ENCODE results near the gene RANBP17. TPM values are rescaled to one million over a fixed set of nuclear protein-coding genes. Genes with fewer than 3 reads are reported as not detected.

RANBP17 gene
- total and polyA plus RNA-seq, 5 experiments from 2014 or later, result 0.09 to 0.83 (median 0.24) TPM; not detected in 2

DNA sequence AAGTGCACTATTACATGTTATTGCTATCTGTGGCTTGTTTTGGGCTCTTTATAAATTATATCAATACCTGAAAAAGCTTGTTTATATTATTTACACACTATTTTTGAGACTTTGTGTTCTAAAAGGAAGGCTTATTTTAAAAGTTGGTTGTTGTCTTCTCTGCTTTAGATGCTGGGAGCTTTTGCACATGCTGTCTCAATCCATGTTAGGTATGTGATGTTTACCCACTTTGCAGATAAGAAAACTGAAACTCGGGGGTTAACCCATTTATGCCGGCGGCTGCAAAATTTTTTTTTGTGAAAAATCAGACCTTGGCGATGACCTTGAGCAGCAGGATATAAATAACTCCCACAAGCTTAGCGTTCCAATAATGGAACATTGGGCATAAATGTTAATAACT lies 212.9 kb downstream of the RANBP17 start:
- Mint-ChIP-seq H3K27ac (no peak overlapping the region), H3K27me3 (peaks cover 0 to 6% (median 3%) of the 10 kb centered on the region in 5 donors), H3K9me3 (peaks cover 0 to 28% (median 4%) of the 10 kb centered on the region in 9 donors), H3K36me3 (peaks cover 0 to 2% (median 0%) of the 10 kb centered on the region in 3 donors), H3K4me1 (no peaks in the 10 kb centered on the region), H3K4me3 (no peak overlapping the region)
- POLR2A ChIA-PET, result no interaction called here
- DNase-seq (no peak), ATAC-seq (no peak)

DNA sequence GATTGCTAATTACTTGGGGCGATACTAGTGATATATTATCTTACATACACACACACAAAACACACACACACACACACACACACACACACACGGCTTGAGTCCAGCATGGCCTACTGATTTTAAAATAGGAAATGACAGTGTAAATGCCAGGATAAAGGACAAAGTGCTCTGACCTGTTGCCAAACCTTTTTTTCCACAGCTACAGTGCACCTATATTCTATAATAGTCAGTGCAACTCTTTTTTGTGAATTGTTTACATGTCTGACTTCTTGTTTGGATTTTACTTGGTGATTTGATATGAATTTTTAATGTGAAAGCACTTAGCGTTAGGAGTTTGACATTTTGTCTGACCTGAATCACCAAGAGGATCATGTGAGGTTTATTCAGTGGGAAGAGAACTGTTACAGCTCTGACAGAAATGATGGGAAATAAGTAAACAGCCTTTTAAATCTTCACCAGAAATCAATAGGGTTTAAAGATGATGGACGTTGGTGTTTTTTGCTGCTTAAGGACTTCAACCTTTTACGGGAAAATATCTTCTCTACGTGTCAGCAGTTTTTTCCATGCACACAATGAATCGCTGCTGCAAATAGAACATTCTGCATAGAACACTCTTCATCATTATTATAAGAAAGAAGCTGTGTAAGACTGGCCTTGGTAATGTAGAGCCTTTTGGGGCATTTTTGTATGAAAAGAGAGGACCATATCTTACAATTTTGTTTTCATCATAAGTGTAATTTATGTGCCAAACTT lies 218.5 kb downstream of the RANBP17 start:
- no peak for ATAC-seq
- Mint-ChIP-seq H3K36me3 (no peaks in the 10 kb centered on the region), H3K27me3 (no peaks in the 10 kb centered on the region), H3K4me1 (no peaks in the 10 kb centered on the region), H3K27ac (no peak overlapping the region), H3K4me3 (no peak overlapping the region), H3K9me3 (peaks cover 0 to 15% (median 4%) of the 10 kb centered on the region in 9 donors)
- POLR2A ChIA-PET, result no interaction called here
- DNase-seq, result no peak

DNA sequence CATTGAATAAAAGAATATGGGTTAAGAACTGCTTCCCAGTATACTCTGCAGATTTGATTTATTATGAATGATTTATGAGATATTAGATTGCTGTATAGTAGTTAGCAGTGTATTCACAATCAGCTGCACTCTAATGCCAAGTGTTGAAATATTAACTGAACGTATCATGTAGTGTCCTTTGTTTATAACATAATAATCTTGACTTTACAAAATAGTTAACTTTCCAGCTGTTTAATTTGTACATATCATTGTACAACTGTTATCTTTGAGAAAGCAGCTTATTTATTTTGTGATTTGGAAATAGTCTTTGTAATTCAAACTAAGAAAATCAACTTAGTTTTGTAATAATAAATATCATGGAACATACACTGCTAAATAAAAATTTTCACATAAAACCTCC lies 219.5 kb downstream of the RANBP17 start:
- Mint-ChIP-seq H3K4me3 (no peak overlapping the region), H3K27me3 (no peaks in the 10 kb centered on the region), H3K36me3 (no peaks in the 10 kb centered on the region), H3K27ac (no peak overlapping the region), H3K4me1 (no peaks in the 10 kb centered on the region), H3K9me3 (peaks cover 0 to 15% (median 4%) of the 10 kb centered on the region in 9 donors)
- POLR2A ChIA-PET, result no interaction called here
- no peak for DNase-seq
- ATAC-seq, result no peak

DNA sequence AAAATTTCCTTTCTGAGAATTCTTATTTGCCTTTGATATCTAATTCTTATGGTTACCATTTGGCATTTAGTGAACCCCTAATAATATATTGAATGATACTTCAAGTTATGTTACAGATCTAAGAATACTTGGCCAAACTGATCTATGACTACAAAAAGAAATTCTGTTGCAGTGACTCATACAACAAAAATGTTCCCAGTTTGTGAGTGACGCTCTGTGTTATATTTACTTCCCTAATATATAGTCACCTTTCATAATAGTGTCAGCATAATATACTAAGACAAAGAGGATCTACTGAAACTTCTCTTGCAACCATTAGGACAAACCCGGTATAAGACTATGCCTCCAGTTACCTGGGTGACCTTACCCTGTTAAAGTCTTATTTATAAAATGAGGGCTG lies 230.4 kb downstream of the RANBP17 start:
- Mint-ChIP-seq H3K9me3 (peaks cover 0 to 25% (median 6%) of the 10 kb centered on the region in 9 donors), H3K4me3 (no peak overlapping the region), H3K4me1 (no peaks in the 10 kb centered on the region), H3K27me3 (peaks cover 0 to 5% (median 0%) of the 10 kb centered on the region in 5 donors), H3K27ac (no peak overlapping the region), H3K36me3 (peaks cover 0 to 7% (median 0%) of the 10 kb centered on the region in 3 donors)
- POLR2A ChIA-PET, result no interaction called here
- no peak for ATAC-seq
- no peak for DNase-seq

DNA sequence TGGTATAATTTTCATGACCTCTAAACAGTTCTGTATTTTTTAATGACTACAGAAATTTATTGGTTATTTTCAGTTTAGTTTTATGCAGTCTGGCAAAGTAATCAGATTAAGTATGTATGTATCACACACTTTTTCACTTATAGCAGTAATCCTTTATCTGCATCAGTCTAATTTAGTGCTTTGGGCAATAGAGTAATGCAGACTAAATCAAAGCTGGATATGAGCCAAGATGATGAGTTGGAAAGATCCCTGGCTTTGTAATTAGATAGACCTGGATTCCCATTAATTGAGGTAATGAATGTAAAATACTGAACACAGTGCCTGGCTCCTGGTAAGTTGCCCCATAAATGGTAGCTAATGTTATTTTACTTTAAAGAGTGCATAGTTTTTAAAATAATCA lies 231.8 kb downstream of the RANBP17 start:
- no peak for ATAC-seq
- H3K4me1 Mint-ChIP-seq, result no peaks in the 10 kb centered on the region
- peaks cover 0 to 5% (median 0%) of the 10 kb centered on the region in 5 donors for H3K27me3 Mint-ChIP-seq
- POLR2A ChIA-PET, result no interaction called here
- no peak for DNase-seq
- H3K9me3 Mint-ChIP-seq, result peaks cover 0 to 24% (median 6%) of the 10 kb centered on the region in 9 donors
- H3K4me3 Mint-ChIP-seq, result no peak overlapping the region
- peaks cover 0 to 7% (median 0%) of the 10 kb centered on the region in 3 donors for H3K36me3 Mint-ChIP-seq
- no peak overlapping the region for H3K27ac Mint-ChIP-seq

DNA sequence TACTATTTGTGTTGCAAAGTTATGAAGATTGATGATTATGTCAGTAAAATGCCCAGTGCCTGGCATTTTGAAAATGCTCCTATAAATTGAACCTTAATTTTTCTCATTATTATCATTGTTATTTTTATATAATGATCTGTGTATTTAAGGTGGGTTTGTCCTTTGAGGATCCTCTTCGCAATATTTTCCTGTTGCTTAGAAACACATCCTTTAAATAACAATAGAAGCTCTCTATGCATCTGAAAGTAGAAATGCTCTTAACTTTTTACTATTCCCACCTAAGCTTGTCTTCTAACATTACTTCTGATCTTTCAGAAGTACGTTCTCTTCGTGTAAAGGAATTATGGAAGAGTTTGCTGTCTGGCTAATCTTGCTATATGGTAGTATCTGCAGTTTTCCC lies 232.5 kb downstream of the RANBP17 start:
- DNase-seq, result no peak
- Mint-ChIP-seq H3K4me3 (no peak overlapping the region), H3K4me1 (no peaks in the 10 kb centered on the region), H3K27ac (no peak overlapping the region), H3K36me3 (peaks cover 0 to 7% (median 0%) of the 10 kb centered on the region in 3 donors), H3K27me3 (peaks cover 0 to 5% (median 0%) of the 10 kb centered on the region in 5 donors), H3K9me3 (peaks cover 0 to 30% (median 10%) of the 10 kb centered on the region in 9 donors)
- no peak for ATAC-seq
- POLR2A ChIA-PET, result no interaction called here

DNA sequence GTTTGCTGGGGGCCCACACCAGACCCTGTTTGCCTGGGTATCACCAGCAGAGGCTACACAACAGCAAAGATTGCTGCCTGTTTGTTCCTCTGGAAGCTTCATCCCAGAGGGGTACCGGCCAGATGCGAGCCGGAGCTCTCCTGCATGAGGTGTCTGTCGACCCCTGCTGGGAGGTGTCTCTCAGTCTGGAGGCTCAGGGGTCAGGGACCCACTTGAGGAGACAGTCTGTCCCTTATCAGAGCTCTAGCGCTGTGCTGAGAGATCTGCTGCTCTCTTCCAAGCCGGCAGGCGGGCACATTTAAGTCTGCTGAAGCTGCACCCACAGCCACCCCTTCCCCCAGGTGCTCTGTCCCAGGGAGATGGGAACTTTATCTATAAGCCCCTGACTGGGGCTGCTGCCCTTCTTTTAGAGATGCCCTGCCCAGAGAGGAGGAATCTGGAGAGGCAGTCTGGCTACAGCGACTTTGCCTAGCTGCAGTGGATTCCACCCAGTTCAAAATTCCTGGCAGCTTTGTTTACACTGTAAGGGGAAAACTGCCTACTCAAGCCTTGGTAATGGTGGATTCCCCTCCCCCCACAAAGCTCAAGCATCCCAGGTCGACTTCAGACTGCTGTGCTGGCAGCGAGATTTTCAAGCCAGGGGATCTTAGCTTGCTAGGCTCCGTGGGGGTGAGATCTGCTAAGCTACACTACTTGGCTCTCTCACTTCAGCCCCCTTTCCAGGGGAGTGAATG lies 241.2 kb downstream of the RANBP17 start:
- H3K36me3 Mint-ChIP-seq, result no peaks in the 10 kb centered on the region
- peaks cover 0 to 26% (median 6%) of the 10 kb centered on the region in 9 donors for H3K9me3 Mint-ChIP-seq
- no peak overlapping the region for H3K4me3 Mint-ChIP-seq
- no peak overlapping the region for H3K27ac Mint-ChIP-seq
- no peak for ATAC-seq
- POLR2A ChIA-PET, result no interaction called here
- no peaks in the 10 kb centered on the region for H3K4me1 Mint-ChIP-seq
- peaks cover 0 to 17% (median 2%) of the 10 kb centered on the region in 5 donors for H3K27me3 Mint-ChIP-seq
- no peak for DNase-seq

DNA sequence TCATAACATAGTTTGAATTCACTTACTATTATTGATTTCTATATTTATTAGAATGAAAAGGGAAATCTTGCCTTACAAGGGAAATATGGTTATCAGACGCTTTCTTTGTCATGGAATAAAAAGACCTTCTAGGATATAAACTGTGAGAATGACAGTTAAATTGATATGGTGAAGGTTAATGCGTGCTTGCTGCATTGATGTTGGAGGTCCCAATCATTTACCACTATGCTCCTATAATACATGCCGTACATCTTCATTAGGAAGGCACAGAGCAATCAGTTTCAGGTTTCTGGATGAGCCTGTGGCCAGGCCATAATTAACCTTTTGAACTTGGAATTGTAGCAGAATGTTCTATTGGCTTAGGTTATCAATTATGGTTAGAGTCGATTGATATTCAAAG lies 245.9 kb downstream of the RANBP17 start:
- no peak for ATAC-seq
- POLR2A ChIA-PET, result no interaction called here
- Mint-ChIP-seq H3K27me3 (peaks cover 0 to 2% (median 0%) of the 10 kb centered on the region in 5 donors), H3K9me3 (peaks cover 0 to 7% (median 0%) of the 10 kb centered on the region in 9 donors), H3K36me3 (no peaks in the 10 kb centered on the region), H3K4me1 (no peaks in the 10 kb centered on the region), H3K4me3 (no peak overlapping the region), H3K27ac (no peak overlapping the region)
- DNase-seq, result no peak

DNA sequence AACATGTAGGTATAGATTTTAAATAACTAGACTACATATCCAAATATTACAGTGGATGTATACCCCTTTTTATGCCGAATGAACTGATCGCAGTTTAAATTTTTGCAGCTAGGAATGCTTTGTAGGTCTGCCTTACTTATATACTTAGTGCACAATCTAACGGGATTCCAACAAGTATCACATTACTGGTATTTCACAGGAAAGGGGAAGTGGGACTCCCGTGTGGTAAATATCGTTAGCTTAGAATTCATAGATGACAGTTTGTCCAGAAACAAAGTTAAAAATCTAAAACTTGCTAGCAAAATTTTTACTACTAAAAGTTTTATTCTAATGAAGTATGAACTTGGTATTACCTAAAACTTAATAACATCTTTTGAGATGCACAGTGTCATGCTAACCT lies 253.7 kb downstream of the RANBP17 start:
- POLR2A ChIA-PET, result no interaction called here
- H3K27ac Mint-ChIP-seq, result no peak overlapping the region
- ATAC-seq, result no peak

DNA sequence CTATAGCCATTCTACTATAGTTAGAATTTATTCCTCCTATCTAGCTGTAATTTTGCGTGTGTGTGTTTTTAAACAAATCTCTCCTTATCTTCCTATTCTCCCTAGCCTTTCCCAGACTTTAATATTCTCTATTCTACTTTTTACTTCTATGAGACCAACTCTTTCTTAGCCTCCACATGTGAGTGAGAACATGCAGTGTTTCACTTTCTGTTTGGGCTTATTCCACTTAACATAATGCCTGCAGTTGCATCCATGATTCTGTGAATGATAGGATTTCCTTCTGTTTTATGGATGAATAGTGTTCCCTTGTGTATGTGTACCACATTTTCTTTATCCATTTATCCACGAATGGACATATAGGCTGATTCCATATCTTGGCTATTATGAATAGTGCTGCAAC lies 254.9 kb downstream of the RANBP17 start:
- peaks cover 4 to 29% (median 6%) of the 10 kb centered on the region in 5 donors for H3K27me3 Mint-ChIP-seq
- POLR2A ChIA-PET, result no interaction called here
- H3K4me1 Mint-ChIP-seq, result no peaks in the 10 kb centered on the region
- DNase-seq (no peak), ATAC-seq (no peak)
- H3K9me3 Mint-ChIP-seq, result peaks cover 5 to 26% (median 10%) of the 10 kb centered on the region in 9 donors
- H3K27ac Mint-ChIP-seq, result no peak overlapping the region
- H3K4me3 Mint-ChIP-seq, result no peak overlapping the region
- H3K36me3 Mint-ChIP-seq, result peaks cover 0 to 13% (median 0%) of the 10 kb centered on the region in 3 donors

More for the DNA sequence above, 253.7 kb downstream of the RANBP17 start:
- Mint-ChIP-seq H3K4me1 (no peaks in the 10 kb centered on the region), H3K9me3 (peaks cover 3 to 22% (median 7%) of the 10 kb centered on the region in 9 donors), H3K4me3 (no peak overlapping the region), H3K36me3 (peaks cover 0 to 11% (median 0%) of the 10 kb centered on the region in 3 donors), H3K27me3 (peaks cover under 1 to 21% (median 5%) of the 10 kb centered on the region in 5 donors)
- no peak for DNase-seq

DNA sequence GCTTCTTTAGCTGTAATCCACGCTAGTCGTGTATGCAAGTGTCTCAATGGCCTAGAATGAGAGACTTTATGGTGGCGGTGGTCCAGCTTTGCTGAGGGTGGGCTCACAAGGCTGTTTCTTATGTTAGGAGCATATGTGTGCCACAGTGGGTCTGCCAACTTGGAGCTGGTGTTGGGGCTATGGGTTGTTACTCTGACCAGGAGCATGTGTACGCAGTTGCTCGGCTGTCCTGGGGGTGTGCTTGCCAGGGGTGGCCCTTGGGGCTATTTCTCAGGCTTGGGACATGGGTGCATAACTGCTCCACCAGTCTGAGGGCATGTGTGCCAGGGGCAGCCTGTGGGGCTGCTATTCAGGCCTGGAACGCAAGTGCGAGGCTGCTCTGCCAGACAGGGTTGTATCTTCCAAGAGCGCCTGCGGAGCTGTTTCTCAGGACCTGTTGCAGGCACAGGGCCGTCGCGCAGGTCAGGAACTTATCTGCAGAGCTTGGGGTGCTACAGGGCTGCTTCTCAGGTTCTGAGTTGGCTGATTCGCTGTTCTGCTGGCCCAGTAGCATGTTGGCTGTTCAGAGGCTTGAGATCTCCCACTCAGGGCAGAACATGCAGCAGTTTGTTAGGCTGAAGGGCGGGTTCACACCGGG lies 259.3 kb downstream of the RANBP17 start:
- H3K27me3 Mint-ChIP-seq, result peaks cover 7 to 57% (median 17%) of the 10 kb centered on the region in 5 donors
- no peaks in the 10 kb centered on the region for H3K4me1 Mint-ChIP-seq
- peaks cover 5 to 26% (median 12%) of the 10 kb centered on the region in 9 donors for H3K9me3 Mint-ChIP-seq
- POLR2A ChIA-PET, result no interaction called here
- H3K4me3 Mint-ChIP-seq, result no peak overlapping the region
- DNase-seq (peak in 1 of 10 donors; percentile 0), ATAC-seq (no peak)
- peaks cover 0 to 13% (median 0%) of the 10 kb centered on the region in 3 donors for H3K36me3 Mint-ChIP-seq
- H3K27ac Mint-ChIP-seq, result no peak overlapping the region

DNA sequence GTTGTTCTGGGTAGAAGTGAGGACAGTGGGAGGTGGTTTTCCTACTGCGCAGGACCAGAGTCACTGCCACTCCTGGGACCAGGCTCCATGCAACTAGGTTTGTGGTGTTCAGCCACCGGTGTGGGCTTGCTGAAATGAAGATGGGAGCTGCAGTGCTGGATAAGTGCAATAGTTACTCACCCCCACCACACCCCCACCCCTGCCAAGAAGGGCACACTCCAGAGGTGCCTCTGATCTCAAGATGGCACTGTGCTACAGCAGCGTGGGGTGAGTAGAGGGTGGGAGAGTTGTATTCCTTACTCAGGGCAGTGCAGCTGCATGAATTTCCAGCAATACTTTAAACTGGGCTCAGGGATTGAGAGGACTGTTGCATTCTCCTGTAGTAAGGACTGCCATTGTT lies 259.8 kb downstream of the RANBP17 start:
- no peak for ATAC-seq
- peaks cover 0 to 13% (median 0%) of the 10 kb centered on the region in 3 donors for H3K36me3 Mint-ChIP-seq
- POLR2A ChIA-PET, result no interaction called here
- peaks cover 5 to 26% (median 12%) of the 10 kb centered on the region in 9 donors for H3K9me3 Mint-ChIP-seq
- no peaks in the 10 kb centered on the region for H3K4me1 Mint-ChIP-seq
- no peak for DNase-seq
- H3K27ac Mint-ChIP-seq, result no peak overlapping the region
- H3K27me3 Mint-ChIP-seq, result peaks cover 7 to 57% (median 17%) of the 10 kb centered on the region in 5 donors
- H3K4me3 Mint-ChIP-seq, result no peak overlapping the region

DNA sequence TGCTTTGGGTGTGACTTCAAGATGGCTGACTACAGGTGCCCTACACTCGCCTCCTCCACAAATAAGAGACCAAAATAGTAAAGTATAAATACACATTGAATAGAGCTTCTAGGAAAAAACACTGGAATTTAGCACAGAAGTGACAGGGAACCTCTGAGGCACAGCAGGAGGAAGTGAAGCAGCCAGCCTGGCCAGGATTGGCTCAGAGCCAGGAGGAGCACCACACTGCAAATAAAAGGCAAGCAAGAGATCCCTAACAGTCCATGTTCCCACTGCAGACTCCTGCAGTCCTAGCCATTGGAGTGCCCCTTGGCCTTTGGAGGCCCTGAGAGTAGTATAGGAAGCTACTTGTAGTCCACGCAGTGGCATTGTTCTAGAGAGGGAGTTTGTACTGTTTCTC lies 260.6 kb downstream of the RANBP17 start:
- Mint-ChIP-seq H3K4me1 (no peaks in the 10 kb centered on the region), H3K27ac (no peak overlapping the region), H3K36me3 (peaks cover 0 to 13% (median 0%) of the 10 kb centered on the region in 3 donors), H3K4me3 (no peak overlapping the region), H3K9me3 (peaks cover 5 to 26% (median 12%) of the 10 kb centered on the region in 9 donors), H3K27me3 (peaks cover 7 to 57% (median 17%) of the 10 kb centered on the region in 5 donors)
- DNase-seq (no peak), ATAC-seq (no peak)
- POLR2A ChIA-PET, result no interaction called here
